HG03571 (cell line): ENCODE measurements around the gene FAM3D.

ENCODE experiments used
- ATAC-seq: cut with Tn5 transposase; IDR thresholded peaks from one replicate; pipeline ENCODE4 v1.9.1; 2021; ENCODE audit not compliant: unreplicated experiment

The FAM3D gene

DNA sequence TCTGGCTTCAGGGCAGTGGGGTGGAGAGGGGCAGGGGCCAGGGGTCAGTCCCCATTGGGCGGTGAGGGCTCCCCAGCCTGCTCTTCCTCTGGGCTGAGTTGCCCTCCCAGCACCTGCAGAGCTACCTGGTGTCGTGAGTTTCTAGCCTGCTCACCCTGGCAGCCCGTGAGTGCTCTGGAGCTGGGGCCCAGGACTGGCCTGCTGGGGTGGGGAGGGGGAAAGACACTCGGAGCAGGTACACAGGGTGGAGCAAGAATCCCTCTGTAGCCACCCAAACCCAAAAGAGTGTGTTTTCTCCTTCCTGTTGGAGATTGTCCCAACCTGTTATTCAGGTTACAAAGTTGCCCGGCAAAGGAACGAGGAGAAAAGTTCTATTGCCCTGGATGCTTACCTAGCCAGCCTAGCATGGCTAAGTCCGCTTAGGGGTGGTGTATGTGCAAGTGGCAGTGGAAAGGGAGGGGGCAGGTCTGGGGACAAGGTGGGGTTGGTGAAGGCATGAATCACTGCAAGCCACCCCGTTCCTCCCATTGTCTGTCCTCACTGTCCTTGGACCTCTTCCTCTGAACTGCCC is 8.9 kb downstream of the FAM3D start:
- no peak for ATAC-seq

DNA sequence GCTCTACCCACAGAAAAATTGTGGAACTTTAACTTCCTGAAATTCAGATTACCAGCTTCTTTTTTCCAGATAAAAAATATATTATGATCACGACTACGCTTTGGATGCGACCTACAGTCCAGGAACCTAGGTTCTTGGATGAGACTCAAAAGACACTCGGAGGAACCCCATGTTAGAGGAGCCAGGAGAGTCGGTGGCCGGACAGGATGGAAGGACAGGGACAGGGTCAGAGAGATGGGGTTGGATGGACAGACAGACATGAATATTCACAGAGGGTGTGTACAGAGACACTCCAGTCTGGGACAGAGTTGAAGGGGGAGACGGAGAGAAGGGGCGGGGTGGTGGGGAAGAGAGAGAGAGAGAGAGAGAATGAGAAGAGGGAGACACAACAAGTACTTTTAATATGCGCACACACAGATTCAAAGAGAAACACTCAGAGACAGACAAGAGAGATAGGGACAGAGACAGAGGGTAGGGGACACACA is 9.5 kb downstream of the FAM3D start:
- ATAC-seq = no peak

DNA sequence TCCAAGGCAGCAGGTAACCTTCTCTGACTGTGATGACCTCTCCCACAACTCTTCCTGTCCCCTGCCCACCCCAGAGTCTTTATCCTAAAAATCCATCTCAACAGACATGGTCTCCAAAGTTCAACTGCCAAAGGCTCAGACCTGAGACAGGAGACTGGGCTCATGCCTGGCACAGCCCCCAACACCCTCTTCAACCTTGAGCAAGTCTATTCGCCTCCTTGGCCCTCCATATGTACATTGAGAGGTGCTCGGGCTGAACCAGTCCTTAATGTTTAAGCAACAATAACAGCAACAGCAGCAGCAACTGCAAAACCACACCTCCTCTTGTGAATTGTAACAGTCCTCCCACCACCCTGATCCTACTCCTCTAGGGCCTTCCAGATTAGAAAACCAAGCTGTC is 9.9 kb downstream of the FAM3D start:
- ATAC-seq = no peak

DNA sequence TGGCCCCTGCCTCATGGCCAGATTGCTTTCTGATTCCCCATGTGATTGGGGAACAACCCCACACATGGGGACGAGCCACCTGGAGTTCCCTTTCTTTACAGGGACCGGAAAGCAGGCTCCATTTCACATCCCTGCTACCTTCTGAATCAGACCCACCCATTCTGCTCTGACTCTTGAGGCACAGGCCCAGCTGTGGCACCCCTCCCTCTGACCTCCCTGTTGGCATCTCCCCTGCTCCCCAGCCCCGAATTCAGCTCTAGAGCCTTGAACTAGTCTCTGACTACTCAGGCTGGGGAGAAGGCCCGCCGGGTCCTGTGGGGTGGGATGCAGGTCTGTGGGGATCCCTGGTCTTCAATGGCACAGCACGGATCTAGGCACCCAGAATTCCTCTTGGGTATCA is 12.1 kb downstream of the FAM3D start:
- ATAC-seq = no peak

DNA sequence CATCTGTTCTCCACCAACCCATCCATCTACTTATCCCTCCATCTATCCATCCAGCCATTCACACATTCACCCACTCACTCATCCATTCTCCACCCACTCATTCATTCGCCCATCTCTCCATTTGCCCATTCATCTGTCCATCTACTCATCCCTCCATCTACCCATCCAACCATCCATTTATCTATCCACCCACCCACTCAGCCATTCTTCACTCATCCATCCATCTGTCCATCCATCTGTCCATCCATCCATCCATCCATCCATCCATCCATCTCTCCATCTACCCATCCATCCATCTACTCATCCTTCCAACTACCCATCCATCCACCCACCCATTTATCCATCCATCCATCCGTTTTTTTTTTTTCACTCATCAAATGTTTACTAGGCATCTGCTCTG is 13.9 kb downstream of the FAM3D start:
- ATAC-seq = no peak

DNA sequence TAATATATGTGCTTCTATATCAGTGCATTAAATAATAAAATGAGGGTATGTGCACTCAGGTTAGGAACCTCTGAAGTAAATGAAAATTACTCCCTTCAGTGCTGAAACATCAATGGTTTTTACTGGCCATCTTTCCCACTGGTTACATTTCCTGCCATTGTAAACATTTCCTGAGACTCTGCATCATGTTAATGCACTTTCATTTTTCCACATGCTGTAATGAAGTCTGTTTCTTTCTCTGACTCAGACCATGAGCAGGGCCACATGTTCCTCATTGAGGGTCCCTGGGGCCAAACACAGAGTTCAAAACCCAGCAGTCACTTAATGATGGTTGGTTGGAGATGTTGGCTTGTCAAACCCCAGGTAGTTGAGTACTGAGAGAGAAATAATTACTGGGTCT is 15.3 kb downstream of the FAM3D start:
- ATAC-seq = no peak

DNA sequence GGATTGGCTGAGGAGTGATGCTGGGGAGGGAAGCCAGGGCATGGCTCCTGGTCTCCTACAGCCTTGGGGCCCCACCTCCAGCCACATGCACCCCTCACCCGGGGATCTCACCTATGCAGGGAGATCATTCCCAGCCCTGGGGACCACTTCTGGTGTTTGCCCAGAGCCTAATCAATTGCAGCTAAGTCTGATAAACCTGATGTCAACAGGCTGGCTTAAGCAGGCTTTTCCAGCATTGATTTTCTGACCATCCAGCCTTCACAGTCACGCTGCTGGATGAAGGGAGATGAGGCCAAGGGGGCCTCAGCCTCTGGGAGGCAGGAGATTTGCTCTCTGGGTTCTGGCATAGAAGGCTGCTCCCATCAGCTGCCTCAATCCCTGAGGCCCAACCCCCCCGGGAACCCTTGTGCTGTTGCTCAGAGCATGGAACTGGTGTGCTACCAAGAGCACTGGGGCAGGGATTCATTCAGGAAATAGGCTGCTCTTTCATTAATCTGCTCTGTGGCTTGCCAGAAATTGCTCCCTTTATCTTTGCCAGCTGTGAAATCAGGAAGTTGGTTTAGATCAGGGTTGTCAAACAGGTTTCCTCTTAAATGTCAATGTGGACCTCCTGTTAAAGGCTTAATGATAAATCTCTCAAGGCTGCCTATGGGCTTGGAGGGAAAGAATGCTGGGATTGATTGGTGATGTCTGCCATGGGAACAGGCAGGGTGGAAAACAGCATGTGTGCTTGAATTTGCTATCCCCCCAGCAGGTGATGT is 19.0 kb downstream of the FAM3D start:
- ATAC-seq = no peak

DNA sequence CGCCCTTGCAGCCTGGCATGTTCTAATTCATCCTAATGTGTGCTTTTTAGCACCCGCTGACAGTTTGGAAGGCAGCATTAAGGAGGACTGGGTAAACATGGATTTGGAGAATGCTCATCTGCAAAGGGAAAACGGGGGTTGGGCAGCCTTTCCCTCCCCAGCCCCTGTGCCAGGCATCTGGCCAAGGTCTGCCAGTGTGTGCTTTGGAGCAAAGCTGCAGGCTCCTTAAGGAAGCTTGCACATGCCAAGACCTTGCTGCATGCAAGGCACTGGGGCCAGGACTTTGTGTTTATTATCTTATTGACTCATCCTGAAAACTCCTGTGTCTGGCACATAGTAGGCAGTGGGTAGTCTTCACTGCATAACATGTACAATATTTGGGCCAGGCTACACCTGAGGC is 20.1 kb downstream of the FAM3D start:
- no peak for ATAC-seq

DNA sequence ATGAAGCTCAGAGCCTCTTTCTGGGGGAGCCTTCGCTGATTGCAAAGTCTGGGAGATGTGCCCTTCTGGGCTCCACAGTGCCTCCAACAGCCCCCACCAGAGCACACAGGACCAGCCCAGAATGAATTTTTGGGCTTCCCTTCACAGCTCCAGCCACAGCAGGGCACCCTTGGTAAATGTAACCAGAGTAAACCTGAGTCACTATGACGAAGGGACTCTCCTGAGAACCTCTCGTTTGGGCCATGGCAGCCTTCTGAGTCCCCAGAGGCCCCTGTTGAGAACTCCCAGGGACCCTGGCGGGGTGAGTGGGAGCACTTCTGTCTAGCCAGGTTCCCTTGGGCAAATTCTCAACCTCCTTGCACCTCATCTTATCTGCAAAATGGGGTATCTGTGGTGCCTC is 20.8 kb downstream of the FAM3D start:
- no peak for ATAC-seq

DNA sequence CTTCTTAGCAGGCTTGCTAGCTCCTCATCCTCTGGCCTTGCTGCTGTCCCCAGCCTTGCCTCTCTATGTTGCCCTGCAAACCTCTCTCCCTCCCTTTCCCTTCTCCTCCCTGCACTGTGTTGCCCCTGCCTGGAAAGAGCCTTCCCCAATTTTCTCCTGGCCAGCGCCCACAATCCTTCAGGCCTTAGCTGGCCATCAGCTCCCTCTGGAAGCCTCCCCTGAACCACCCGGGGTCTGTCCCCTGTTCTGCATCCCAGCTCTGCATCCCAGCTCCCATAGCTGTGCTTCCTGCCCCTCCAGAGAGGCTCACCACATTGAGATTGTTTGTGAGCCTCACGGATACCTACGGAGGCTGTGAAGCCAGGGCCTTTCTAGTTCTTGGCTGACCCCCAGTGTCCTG is 23.7 kb downstream of the FAM3D start:
- no peak for ATAC-seq

DNA sequence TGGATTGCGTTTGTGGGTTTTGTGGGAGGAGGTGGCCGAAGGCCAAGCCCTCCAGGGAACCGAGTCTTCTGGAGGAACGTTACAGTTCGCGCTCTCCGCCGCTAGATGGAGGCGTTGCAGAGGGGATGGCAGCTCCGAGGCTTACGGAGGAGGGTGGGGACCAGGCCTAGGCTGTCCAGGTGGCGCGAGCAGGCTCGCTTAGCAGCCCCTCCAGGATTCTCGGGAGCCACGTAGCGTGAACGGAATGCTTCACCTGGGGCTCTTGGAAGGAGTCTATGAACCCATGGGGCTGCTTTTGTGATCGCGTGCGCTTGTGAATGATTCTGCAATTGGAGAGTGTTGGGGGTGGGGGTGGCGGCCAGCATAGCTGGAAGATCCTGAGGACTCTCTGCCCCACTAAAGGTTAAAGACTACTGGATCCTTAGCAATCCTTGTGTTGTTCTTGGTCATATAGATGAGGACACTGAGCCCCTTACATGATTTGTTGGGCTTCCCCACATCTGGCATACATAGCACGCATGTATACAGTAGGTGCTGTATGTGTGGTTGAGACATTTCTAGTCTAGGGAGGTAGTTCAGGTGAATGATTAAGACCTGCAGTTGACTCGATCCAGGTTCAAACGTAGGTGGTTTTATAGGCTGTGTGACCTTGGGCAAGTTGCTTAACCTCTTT is 25.7 kb downstream of the FAM3D start:
- peak; percentile 82 for ATAC-seq

DNA sequence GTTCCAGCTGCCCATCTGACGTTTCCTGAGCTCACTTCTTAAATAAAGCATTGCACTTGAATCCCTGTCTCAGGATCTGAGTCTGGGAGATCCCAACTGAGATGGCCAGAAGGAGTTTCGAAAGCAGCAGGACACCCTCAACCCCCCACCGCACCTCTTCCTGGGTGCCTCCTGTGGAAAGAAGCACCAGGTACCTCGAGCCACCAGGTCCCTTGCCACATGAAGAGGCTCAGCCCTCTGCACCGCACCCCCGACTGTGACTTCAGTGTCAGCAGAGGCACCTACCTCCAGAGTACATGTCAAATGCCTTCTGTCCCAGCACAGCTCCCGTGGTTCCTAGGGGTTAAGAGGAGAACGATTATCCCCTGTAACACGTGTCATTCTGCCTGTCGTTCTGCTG is 26.7 kb downstream of the FAM3D start:
- ATAC-seq = no peak

DNA sequence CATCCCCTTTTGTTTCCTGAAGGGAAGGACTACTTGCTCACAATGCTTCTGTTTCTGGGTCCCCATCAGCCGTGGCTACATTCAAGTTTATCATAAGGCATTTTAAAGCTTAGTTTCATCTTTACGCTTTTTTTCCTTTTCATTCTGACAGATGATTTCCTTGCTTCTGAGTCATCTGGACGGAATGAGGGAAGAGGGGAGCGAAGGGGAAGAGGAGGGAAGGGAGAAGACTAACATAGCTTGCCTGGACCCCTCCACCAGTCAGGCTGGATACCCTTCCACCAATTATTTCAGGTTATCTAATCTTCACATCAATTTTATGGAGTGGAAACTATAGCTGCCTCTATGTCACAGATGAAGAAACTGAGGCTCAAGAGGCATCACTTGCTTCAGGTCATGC is 27.6 kb downstream of the FAM3D start:
- ATAC-seq = no peak

DNA sequence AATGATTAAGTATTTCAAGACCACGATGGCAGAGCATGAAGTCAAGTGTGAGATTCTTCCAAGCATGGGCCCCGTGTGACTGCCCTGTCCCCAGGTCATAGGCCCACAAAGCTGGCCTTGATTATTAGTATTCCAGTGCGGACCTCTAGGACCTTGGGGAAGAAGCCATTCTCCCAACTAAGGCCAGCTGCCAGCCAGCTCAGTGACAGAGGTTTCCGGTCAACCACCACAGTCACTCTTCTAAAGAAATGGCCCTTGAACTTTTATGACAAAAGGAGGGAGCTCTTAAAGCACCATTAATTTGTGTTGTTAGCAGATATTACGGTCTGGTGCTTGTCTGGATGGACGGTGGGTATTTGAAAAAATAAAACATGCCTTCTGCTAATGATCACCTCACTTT is 28.0 kb downstream of the FAM3D start:
- ATAC-seq = no peak

DNA sequence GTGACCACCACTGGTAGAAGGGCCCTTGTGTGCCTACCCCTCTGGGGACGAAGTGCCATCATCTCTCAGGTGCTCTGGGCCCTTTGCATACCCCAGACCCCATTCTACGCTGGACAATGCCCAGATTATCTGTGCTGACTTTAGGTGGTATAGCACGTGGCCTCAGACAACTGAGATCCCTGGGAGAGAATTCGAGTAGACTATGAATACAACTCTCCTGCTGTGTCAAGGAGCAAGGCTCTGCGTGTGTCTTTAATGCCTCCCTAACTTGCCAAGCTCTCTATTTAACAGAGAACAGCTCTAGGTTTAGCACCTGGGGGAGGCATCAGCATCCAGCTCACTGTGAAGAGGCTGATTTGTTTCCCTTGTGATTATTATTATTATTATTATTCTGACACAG is 29.1 kb downstream of the FAM3D start:
- ATAC-seq = no peak

DNA sequence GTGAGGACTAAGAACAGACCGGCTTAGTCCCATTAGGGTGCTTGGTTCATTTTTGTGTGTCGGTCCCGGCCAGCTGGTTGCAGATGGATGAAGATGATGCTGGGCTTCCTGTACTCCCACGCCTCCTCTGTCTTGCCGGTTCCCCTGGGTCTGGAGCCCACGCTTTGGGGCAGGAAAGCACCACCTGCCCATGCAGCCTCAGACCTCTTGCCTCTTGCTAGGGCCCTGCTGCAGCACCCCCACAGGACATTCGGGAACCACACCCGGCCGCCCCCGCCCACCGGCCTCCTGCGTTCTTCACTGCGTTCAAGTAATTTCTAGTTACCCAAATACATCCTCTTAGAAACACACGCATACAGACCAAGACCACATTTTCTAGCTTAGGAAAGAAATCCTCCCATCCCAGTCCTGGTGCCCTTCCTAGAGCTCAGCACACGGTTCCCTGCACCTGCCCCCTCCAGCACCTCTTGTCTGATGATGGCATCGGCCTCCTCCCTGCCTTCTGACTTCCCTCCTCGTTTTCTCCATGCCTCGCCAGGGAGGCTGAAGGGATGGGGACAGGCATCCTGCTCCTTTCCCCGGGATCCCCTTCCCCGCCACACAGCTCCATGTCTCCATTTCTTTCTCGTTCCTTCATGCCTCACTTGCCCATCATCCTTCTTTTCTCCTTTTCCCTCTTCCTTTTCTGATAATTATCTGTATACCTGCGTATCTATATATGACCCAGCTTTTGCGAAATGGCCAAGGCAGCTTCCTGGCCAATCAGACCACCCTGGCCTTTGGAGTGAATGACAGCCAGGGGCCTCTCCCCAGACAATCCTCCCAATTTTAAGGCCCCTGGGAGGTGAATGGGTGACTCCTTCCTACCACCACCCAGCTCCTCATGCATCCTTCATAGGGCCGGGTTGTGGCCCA is 30.9 kb downstream of the FAM3D start:
- no peak for ATAC-seq

DNA sequence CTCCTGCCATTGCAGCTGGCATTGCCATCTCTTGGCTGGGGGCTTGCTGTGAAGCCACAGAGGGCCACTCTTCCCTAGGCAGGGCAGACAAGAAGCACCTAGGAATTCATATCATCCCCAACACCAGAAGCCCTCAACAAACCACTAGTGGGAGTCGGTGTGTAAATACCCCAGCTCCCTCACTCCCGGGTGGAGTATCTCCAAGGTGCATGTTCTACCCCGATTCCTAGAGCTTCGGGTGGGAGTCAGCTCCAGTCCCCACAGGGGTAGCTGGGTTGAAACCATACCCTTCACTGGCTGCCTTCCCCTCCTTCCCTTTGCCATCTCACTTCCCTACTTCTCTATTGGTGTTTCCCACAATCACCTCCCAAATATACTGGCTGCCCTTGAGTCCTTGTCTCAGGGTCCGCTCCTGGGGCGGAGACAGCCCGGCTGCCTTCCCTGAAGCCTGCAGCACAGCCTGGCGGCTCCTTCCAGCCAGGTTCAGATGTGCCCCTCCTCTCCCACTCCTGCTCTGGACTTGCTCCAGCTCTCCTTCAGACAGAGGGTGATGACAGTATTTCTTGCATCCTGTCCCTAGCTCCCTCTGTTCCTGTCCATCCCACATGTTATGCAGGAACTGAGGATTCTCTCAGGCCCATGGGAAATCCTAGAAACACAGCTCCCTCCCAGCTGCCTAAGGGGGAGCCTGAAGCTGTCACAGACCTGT is 33.3 kb downstream of the FAM3D start:
- ATAC-seq = no peak

DNA sequence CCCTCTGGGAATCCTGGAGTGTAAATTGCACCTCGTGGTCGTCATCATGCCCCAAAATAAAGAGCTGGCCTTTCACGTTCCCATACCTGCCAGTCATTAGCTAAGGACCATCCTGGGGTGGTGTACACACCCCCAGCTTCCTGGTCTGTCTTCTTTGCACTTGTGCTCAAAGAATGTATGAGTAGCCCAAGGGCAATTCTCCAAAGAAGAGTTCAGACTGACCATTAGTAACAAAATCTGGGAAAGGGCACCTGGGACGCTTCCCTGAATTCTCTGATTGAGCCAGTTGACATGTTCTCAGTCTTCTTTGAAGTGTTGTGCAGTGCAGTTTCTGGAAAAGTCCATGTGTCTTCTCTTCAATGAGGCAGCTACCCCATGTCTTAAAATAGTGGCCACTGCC is 34.8 kb downstream of the FAM3D start:
- no peak for ATAC-seq

DNA sequence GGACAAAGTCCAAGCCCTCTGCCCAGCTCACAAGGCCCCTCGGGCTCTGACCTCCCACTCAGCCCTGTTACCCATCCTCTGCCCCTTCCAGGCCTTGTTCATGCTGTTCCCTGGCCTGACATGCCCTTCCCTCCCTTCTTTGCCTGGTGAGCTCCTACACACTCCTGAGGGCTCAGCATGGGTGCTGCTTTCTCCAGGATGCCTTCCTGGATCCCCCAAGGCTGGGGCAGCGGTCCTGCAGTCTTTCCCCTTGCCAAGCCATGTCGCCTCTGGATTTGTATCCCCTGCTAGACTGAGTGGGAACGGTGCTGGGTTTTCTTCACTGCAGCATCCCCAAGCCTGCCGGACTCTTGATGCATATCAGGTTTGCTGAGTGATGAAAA is 35.9 kb downstream of the FAM3D start:
- no peak for ATAC-seq

DNA sequence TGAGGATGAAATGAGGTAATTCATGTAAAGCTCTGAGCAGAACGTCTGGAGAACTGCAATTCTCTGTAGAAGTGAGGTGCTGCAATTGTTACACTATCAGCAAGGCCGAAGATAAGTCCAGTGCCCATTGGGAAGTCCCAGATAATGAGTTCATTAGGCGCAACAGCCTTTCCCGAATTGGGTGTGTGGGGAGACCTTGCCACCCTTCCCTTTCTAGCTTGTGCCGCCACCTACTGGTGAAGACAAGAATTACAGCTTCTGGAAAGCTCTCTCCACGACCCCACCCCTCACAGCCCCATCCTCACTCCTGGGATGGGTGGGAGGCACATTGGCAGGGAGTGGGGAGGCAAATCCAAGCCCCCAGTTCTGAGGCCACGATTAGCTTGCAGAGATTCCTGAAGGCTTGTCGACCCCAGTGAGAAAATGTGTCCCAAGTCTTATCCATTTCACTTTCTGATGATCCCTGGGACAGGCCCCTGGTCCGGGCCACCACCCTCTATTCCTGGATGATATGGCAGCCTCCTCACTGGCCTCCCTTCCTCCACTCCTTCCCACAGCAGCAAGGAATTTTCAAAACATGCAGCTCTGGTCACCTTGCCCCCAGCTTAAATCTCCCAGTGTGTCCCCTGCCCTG is 36.4 kb downstream of the FAM3D start:
- no peak for ATAC-seq
